NB4 (cell line): ENCODE data around the gene ZCCHC9.
"Not testable (repeated sequence)": the region's sequence is repeated elsewhere in the genome, so short reads cannot be mapped to it uniquely, and the experiment has no call there.

Source experiments
- DNase-seq: peaks from one replicate; pipeline ENCODE4 v3.0.0; 2010; ENCODE audit warnings: low read depth
- H3K4me3 ChIP-seq: one replicate; pipeline ENCODE4 v1.5.1; 2011; ENCODE audit warnings: mild to moderate bottlenecking, low read depth, low read length, moderate library complexity
- MYC ChIP-seq: IDR thresholded peaks from 2 replicates; pipeline ENCODE4 v1.6.1; 2011; ENCODE audit warnings: low read depth, low read length
- POLR2A ChIP-seq: IDR thresholded peaks from 2 replicates; pipeline ENCODE4 v1.6.1; 2011; ENCODE audit warnings: mild to moderate bottlenecking; ENCODE audit not compliant: insufficient read length; ENCODE audit errors: extremely low read depth
- TF ChIP-seq, protein P1 (sequence below): IDR thresholded peaks from one replicate; pipeline ENCODE4 v1.5.1; 2012; ENCODE audit warnings: low read depth, low read length
- TF ChIP-seq, protein P2 (sequence below): IDR thresholded peaks from 2 replicates; pipeline ENCODE4 v1.6.1; 2011; ENCODE audit warnings: low read depth, low read length

ZCCHC9 gene

DNA sequence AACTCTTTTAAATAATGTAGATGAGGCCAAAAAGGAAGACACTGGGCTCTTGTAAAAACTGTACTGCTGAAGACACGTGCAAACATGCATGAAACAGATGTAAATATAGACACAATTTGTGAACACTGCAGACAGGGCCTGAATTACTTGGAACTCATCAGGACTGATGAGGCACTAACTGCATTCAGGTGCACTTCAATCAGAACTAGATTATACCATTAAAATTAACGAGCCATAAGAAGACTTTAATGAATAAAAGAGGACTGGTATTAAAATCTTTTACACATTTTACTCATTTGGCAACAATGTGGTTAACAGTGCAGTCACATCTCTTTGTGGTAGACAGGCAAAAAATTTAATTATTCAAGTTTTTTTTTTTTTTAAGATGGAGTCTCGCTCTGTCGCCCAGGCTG is 13.4 kb upstream of the ZCCHC9 start:
- no peak for DNase-seq
- H3K4me3 ChIP-seq: no peak overlapping the region
- TF ChIP-seq POLR2A (no peak), MYC (no peak)
- TF ChIP-seq, protein P1, sequence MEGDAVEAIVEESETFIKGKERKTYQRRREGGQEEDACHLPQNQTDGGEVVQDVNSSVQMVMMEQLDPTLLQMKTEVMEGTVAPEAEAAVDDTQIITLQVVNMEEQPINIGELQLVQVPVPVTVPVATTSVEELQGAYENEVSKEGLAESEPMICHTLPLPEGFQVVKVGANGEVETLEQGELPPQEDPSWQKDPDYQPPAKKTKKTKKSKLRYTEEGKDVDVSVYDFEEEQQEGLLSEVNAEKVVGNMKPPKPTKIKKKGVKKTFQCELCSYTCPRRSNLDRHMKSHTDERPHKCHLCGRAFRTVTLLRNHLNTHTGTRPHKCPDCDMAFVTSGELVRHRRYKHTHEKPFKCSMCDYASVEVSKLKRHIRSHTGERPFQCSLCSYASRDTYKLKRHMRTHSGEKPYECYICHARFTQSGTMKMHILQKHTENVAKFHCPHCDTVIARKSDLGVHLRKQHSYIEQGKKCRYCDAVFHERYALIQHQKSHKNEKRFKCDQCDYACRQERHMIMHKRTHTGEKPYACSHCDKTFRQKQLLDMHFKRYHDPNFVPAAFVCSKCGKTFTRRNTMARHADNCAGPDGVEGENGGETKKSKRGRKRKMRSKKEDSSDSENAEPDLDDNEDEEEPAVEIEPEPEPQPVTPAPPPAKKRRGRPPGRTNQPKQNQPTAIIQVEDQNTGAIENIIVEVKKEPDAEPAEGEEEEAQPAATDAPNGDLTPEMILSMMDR: no peak
- TF ChIP-seq, protein P2, sequence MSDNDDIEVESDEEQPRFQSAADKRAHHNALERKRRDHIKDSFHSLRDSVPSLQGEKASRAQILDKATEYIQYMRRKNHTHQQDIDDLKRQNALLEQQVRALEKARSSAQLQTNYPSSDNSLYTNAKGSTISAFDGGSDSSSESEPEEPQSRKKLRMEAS: no peak

DNA sequence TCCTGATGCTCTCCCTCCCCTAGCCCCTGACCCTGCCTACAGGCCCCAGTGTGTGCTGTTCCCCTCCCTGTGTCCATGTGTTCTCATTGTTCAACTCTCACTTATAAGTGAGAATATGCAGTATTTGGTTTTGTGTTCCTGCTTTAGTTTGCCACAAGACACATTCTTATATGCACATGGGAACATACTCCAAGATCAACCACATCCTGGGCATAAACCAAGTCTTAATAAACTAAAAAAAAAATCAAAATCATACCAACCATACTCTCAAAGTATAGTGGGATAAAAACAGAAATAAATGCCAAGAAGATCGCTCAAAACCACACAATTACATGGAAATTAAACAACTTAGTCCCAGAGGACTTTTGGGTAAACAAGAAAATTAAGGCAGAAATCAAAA is 11.2 kb upstream of the ZCCHC9 start:
- TF ChIP-seq, protein P1: no peak
- TF ChIP-seq, protein P2: no peak
- TF ChIP-seq MYC: no peak
- TF ChIP-seq POLR2A: no peak
- no peak for DNase-seq

DNA sequence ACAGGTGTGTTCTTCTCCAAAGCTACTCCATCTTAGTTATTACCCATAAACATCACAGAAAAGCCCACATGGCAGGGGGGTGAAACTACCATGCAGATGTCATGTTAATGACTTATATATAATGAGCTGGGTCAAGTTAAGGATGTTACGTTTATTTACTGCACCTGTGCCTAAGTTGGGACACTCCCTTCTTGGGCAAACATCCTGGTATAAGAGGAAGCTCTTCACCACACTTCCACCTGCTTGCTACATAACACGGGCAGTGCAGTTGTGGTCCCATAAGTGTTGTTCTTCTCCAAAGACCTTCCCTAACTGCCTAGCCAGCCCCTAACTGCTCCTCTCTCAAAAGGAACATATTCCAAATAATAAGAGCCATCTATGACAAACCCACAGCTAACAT is 9.3 kb upstream of the ZCCHC9 start:
- TF ChIP-seq, protein P1: no peak
- no peak for TF ChIP-seq MYC
- TF ChIP-seq, protein P2: no peak
- DNase-seq: no peak

More for the DNA sequence above, 11.2 kb upstream of the ZCCHC9 start:
- no peak overlapping the region for H3K4me3 ChIP-seq

DNA sequence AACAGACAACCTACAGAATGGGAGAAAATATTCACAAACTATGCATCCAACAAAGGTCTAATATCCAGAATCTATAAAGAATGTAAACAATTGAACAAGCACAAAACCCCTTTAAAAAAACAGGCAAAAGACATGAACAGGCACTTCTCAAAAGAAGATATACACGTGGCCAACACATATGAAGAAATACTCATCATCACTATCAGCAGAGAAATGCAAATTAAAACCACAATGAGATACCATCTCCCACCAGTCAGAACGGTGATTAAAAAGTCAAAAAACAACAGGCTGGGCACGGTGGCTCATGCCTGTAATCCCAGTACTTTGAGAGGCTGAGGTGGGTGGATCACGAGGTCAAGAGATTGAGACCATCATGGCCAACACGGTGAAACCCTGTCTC is 7.4 kb upstream of the ZCCHC9 start:
- DNase-seq, H3K4me3 ChIP-seq: not testable (repeated sequence)

More for the DNA sequence above, 9.3 kb upstream of the ZCCHC9 start:
- no peak overlapping the region for H3K4me3 ChIP-seq

DNA sequence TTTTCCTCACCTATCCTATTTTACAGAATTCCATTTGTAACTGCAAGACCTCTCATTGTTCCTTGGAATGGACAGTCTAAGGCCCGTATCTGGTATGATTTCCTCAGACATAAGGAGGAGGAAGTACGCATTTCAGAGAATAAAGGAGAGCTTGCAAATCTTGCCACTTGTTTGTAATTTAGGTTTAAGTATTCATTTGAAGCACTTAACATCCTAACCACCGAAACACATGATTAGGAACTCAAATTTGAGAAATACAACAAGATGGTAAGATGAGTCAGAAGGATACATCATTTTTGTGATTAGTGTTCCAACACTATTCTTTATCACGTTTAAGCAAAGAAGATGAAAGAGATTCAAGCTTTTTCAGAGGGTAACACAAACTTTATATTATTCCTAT is 3.9 kb upstream of the ZCCHC9 start:
- no peak for DNase-seq
- TF ChIP-seq POLR2A (no peak), MYC (no peak)
- TF ChIP-seq, protein P1: no peak
- TF ChIP-seq, protein P2: no peak
- no peak overlapping the region for H3K4me3 ChIP-seq

DNA sequence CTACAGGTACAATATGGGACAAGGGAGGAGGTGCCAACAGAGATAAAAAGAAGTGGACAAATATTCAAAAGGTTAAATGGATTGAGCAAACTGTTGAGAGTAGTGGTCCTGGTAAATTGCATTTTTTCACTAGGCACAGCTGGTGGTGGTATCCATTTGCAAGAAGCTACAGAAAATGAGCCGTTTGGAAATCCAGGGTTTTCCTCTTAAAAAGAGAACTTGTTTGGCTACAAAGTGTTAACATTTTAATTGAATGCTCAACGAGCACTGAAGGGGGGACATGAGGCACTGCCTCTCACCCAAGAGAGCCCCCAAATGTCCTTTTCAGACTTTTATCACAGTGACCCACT is 491 bp upstream of the ZCCHC9 start:
- TF ChIP-seq POLR2A (no peak), MYC (no peak)
- TF ChIP-seq, protein P1: no peak
- TF ChIP-seq, protein P2: no peak
- DNase-seq: peak; percentile 14
- peak overlapping the region; percentile 78 for H3K4me3 ChIP-seq
